K562 (cell line): ENCODE measurements around the gene IFT27. TPM values are rescaled to one million over a fixed set of nuclear protein-coding genes. Genes with fewer than 3 reads are reported as not detected.

Experiments used
- ATAC-seq: fragments of 200-7000 bp; cut with Tn5 transposase; 3 replicates; pipeline ENCODE4 v1.9.1; 2020; ENCODE audit warnings: moderate library complexity
- BruUV-seq: library from RNA; stranded (reverse); fragments of 400-500 nt; replicated peaks from 2 replicates; lab custom pipeline; 2021; lab: Mats Ljungman, UMichigan
- CTCF ChIA-PET: fragments of 300-600 bp; formaldehyde crosslinking; extraction: SDS; loops from one replicate; lab custom pipeline; 2021; ENCODE audit warnings: low intra/inter-chr PET ratio; lab: Yijun Ruan, JAX
- POLR2A ChIA-PET: fragments of 300-600, 350-650 bp; sonication (Branson Sonifier 250); formaldehyde crosslinking; extraction: SDS; loops from one replicate; lab custom pipeline; 2021; ENCODE audit warnings: antibody characterized with exemption, inconsistent platforms; lab: Yijun Ruan, JAX
- DNase-seq, 4 experiments: peaks; one replicate each; pipeline versions ENCODE4 v3.0.0 to v3.0.0-alpha.2; 2011 to 2018; ENCODE audit warnings: low spot score in 3 of 4, mixed read lengths in 3 of 4; ENCODE audit errors: extremely low read depth in 1 of 4
- FAIRE-seq: peaks from 2 replicates; lab custom pipeline; 2011; peaks lifted over from hg19 to GRCh38; lab: Jason Lieb, UNC
- H2AFZ ChIP-seq: 2 replicates; pipeline ENCODE4 v1.6.0; 2011; ENCODE audit warnings: low read depth, low read length, control low read depth, inconsistent platforms
- H3K27ac ChIP-seq: fragments of 200-600 bp; 3 replicates; pipeline ENCODE4 v1.8.0; 2011; ENCODE audit warnings: low read depth, mild to moderate bottlenecking, control low read depth, inconsistent platforms, low read length, moderate library complexity, mixed read lengths; ENCODE audit errors: extremely low read depth
- H3K27me3 ChIP-seq, 2 experiments: fragments of 300-600 bp in 1 of 2; 2 replicates in 1 of 2; 3 replicates in 1 of 2; pipeline versions ENCODE4 v1.6.0 to v1.8.0; 2011; ENCODE audit warnings: inconsistent platforms in 2 of 2, low read length in 2 of 2, mild to moderate bottlenecking in 1 of 2, mixed read lengths in 1 of 2, moderate library complexity in 1 of 2; ENCODE audit not compliant: control insufficient read depth in 2 of 2, insufficient read depth in 2 of 2
- H3K36me3 ChIP-seq: fragments of 300-600 bp; 3 replicates; pipeline ENCODE4 v1.8.0; 2011; ENCODE audit warnings: mild to moderate bottlenecking, low read length, inconsistent platforms; ENCODE audit not compliant: control insufficient read depth, insufficient read depth
- H3K4me1 ChIP-seq, 2 experiments: fragments of 200-600 bp in 1 of 2; replicated peaks in 1 of 2; 2 replicates in 1 of 2; 3 replicates in 1 of 2; pipeline versions ENCODE4 v1.5.1 to v1.8.0; 2011; ENCODE audit warnings: inconsistent platforms in 2 of 2, low read length in 2 of 2, mild to moderate bottlenecking in 1 of 2, mixed read lengths in 1 of 2, moderate library complexity in 1 of 2; ENCODE audit not compliant: control insufficient read depth in 2 of 2, insufficient read depth in 2 of 2
- H3K4me2 ChIP-seq: 2 replicates; pipeline ENCODE4 v1.6.1; 2011; ENCODE audit warnings: low read length, control low read depth, inconsistent platforms, mixed read lengths; ENCODE audit not compliant: insufficient read depth
- H3K4me3 ChIP-seq: fragments of 200-600 bp; sonication (generic), shearing (Covaris generic); 2 replicates; pipeline ENCODE4 v1.5.1; 2016; ENCODE audit warnings: control low read depth, inconsistent platforms
- H3K79me2 ChIP-seq: fragments of 200-600 bp; 3 replicates; pipeline ENCODE4 v1.8.0; 2011; ENCODE audit warnings: low read length, inconsistent platforms; ENCODE audit not compliant: control insufficient read depth, insufficient read depth
- H3K9ac ChIP-seq, 2 experiments: 2 replicates each; pipeline versions ENCODE4 v1.6.0 to v1.6.1; 2011; ENCODE audit warnings: low read depth in 2 of 2, low read length in 2 of 2, control low read depth in 1 of 2, inconsistent platforms in 1 of 2, mild to moderate bottlenecking in 1 of 2, mixed read lengths in 1 of 2; ENCODE audit not compliant: insufficient read depth in 1 of 2
- H3K9me1 ChIP-seq: one replicate; pipeline ENCODE4 v1.6.0; 2011; ENCODE audit warnings: inconsistent platforms, mild to moderate bottlenecking, low read length, moderate library complexity; ENCODE audit not compliant: control insufficient read depth, insufficient read depth
- H3K9me3 ChIP-seq: replicated peaks from 2 replicates; pipeline ENCODE4 v1.5.1; 2011; ENCODE audit warnings: low read depth, low read length, inconsistent platforms; ENCODE audit not compliant: control insufficient read depth, insufficient read depth
- H4K20me1 ChIP-seq: replicated peaks from 2 replicates; pipeline ENCODE4 v1.6.1; 2011; ENCODE audit warnings: low read length, inconsistent platforms, mixed read lengths; ENCODE audit not compliant: control insufficient read depth, insufficient read depth
- BRF1 ChIP-seq: IDR thresholded peaks from 3 replicates; pipeline ENCODE4 v1.6.1; 2011; ENCODE audit warnings: borderline replicate concordance, mild to moderate bottlenecking; ENCODE audit not compliant: insufficient read length; ENCODE audit errors: extremely low read depth
- HDAC3 ChIP-seq: fragments of 450-650 bp; IDR thresholded peaks from 2 replicates; pipeline ENCODE4 v1.6.1; 2018; ENCODE audit warnings: borderline replicate concordance, mild to moderate bottlenecking, moderate library complexity; ENCODE audit not compliant: partially characterized antibody
- PHB2 ChIP-seq: fragments of 450-650 bp; IDR thresholded peaks from 2 replicates; pipeline ENCODE4 v1.6.1; 2017; ENCODE audit warnings: low read depth
- STAG1 ChIP-seq: sonication (generic); formaldehyde crosslinking; IDR thresholded peaks from 2 replicates; pipeline ENCODE4 v1.5.0; 2020; ENCODE audit warnings: missing genetic modification reagents, borderline replicate concordance
- ZHX1 ChIP-seq: fragments of 150-350 bp; conservative IDR thresholded peaks from 2 replicates; pipeline ENCODE4 v1.6.1; 2014; ENCODE audit warnings: low read length
- ZNF124 ChIP-seq: sonication (generic); formaldehyde crosslinking; IDR thresholded peaks from 2 replicates; pipeline ENCODE4 v1.8.1; 2022; ENCODE audit warnings: missing genetic modification reagents
- ZNF134 ChIP-seq: fragments of 250-450 bp; sonication (Bioruptor Pico); conservative IDR thresholded peaks from 2 replicates; pipeline ENCODE4 v1.4.0; 2020
- ZNF239 ChIP-seq: fragments of 250-450 bp; sonication (Bioruptor Pico); IDR thresholded peaks from 2 replicates; pipeline ENCODE4 v1.4.0; 2020; ENCODE audit warnings: mild to moderate bottlenecking
- ZNF3 ChIP-seq: fragments of 250-450 bp; sonication (Bioruptor Pico); IDR thresholded peaks from 2 replicates; pipeline ENCODE4 v1.5.0; 2021; ENCODE audit warnings: mild to moderate bottlenecking, moderate library complexity
- ZNF639 ChIP-seq, 2 experiments: fragments of 200-800 bp in 1 of 2; sonication (Bioruptor generic) in 1 of 2; sonication (generic) in 1 of 2; formaldehyde crosslinking in 1 of 2; IDR thresholded peaks in 1 of 2; conservative IDR thresholded peaks in 1 of 2; 2 replicates each; pipeline versions ENCODE4 v1.5.0 to v1.6.1; 2016 to 2020; ENCODE audit warnings: missing compliant biosample characterization in 1 of 2, missing genetic modification characterization in 1 of 2, missing genetic modification reagents in 1 of 2
- WGBS: fragments of 100-300 bp; shearing (Covaris generic); methylation state at CpG from one replicate; pipeline ENCODE4 v1.1.6; 2016; ENCODE audit warnings: low coverage, mixed read lengths; ENCODE audit not compliant: insufficient coverage; ENCODE audit errors: missing lambda C conversion rate; 5-methylcytosine and 5-hydroxymethylcytosine counted together
- in situ Hi-C: fragments of 300-500 bp; cut with MboI; formaldehyde crosslinking; loops from 4 replicates; pipeline ENCODE4 v1.15.0; 2018; ENCODE audit warnings: inconsistent platforms, mixed read lengths
- intact Hi-C: fragments of 100-400 bp; cut with micrococcal nuclease; formaldehyde crosslinking; loops from 2 replicates; pipeline ENCODE4 v1.14.2; 2022
- polyA plus RNA-seq, 8 experiments: library from polyadenylated mRNA; depleted of rRNA in 4 of 8; stranded (reverse) in 5 of 8; unstranded in 3 of 8; fragments of >200 nt; fragmentation: Nextera tagmentation in 2 of 8; fragmentation: Illumina TruSeq in 1 of 8; extraction: Ambion mirVana in 2 of 8; extraction: Trizol in 1 of 8; gene quantifications; 2 replicates each; pipeline versions ENCODE4 v1.2.1 to v1.2.3, GENCODE V29; 2011 to 2014; ENCODE audit warnings: inconsistent platforms in 1 of 8, missing spikeins in 1 of 8
- total RNA-seq, 7 experiments: library from RNA; depleted of rRNA in 6 of 7; stranded (reverse); fragments of >200 nt in 6 of 7; fragmentation: Illumina TruSeq in 2 of 7; extraction: Trizol in 2 of 7; gene quantifications; 2 replicates each; pipeline versions ENCODE4 v1.2.1 to v1.2.3, GENCODE V29; 2011 to 2021; ENCODE audit warnings: low replicate concordance in 1 of 7

IFT27 gene
- total and polyA plus RNA-seq, 9 of the 15 experiments (the other 6 are each of a cell fraction or from before 2014, with no cell fraction given): 0.01 to 1.4 (median 0.14) TPM; not detected in 1

- no peak for FAIRE-seq
- Histone ChIP-seq H3K36me3 (no peaks in the 10 kb centered on the region), H3K9ac (no peak overlapping the region), H3K4me3 (no peak overlapping the region), H3K9me3 (no peaks in the 10 kb centered on the region), H2AFZ (no peak overlapping the region), H3K27me3 (peaks cover 5 to 55% of the 10 kb centered on the region in 2 experiments; a peak in 3 of 5 replicates), H3K79me2 (no peaks in the 10 kb centered on the region)
- CTCF ChIA-PET: no interaction called here
- DNase-seq: no peak
- no TSS peak for BruUV-seq
- TF ChIP-seq ZNF3 (no peak), ZNF124 (CRISPR knock-in tag) (no peak), ZHX1 (no peak), HDAC3 (no peak), ZNF134 (CRISPR knock-in tag) (no peak), ZNF639 (CRISPR knock-in tag; conservative IDR thresholded peaks at IDR 0.05 in 1 of 2, IDR thresholded peaks at IDR 0.05 in 1 of 2) (no peak), BRF1 (no peak), ZNF239 (CRISPR knock-in tag) (no peak), STAG1 (CRISPR knock-in tag) (no peak), PHB2 (no peak)
- TF ChIP-seq, all 486 proteins: peak for 0
- H3K4me2 ChIP-seq: no peak overlapping the region
- no peak overlapping the region for H3K27ac ChIP-seq
- intact Hi-C loops (loop anchor here (10.0 kb wide), 2 partner anchors 257 to 407 kb away; no protein-coding TSS in a partner anchor), in situ Hi-C loops (no loop called here)
- no peak for ATAC-seq
- H4K20me1 ChIP-seq: no peaks in the 10 kb centered on the region
- WGBS: under 1% methylated on average over 17 of the region's 17 CpGs
- H3K9me1 ChIP-seq: no peaks in the 10 kb centered on the region
- peaks cover 0 to 4% of the 10 kb centered on the region in 2 experiments; a peak in 3 of 5 replicates for H3K4me1 ChIP-seq
- POLR2A ChIA-PET: interaction anchor here (0.8 to 1.3 kb wide), 2 partner anchors 27 to 52 kb away, joined by 3 to 4 read pairs; no protein-coding TSS in a partner anchor
Observed at GRCh38 chr22:36787204-36787988, 11.5 kb upstream of the IFT27 start.
